HepG2 (cell line): Measurements from ENCODE around the gene ENPP7. TPM values are rescaled to one million over a fixed set of nuclear protein-coding genes. Genes with fewer than 3 reads are reported as not detected.

Source experiments
- ATAC-seq: fragments of 200-7000 bp; cut with Tn5 transposase; 3 replicates; pipeline ENCODE4 v1.9.1; 2020; ENCODE audit warnings: mild to moderate bottlenecking, moderate library complexity
- BruUV-seq: library from RNA; stranded (reverse); fragments of 400-500 nt; replicated peaks from 2 replicates; lab custom pipeline; 2021; lab: Mats Ljungman, UMichigan
- CTCF ChIA-PET: fragments of 300-600 bp; formaldehyde crosslinking; extraction: SDS; loops from one replicate; lab custom pipeline; 2021; ENCODE audit warnings: low total read pairs, inconsistent platforms, low intra/inter-chr PET ratio; lab: Yijun Ruan, JAX
- POLR2A ChIA-PET: fragments of 350-600 bp; sonication (Branson Sonifier 250); formaldehyde crosslinking; loops from one replicate; lab custom pipeline; 2020; ENCODE audit warnings: antibody characterized with exemption, inconsistent platforms; lab: Yijun Ruan, JAX
- DNase-seq: peaks from one replicate; pipeline ENCODE4 v3.0.0-alpha.2; 2015; ENCODE audit warnings: low spot score
- FAIRE-seq: peaks from 3 replicates; lab custom pipeline; 2011; peaks lifted over from hg19 to GRCh38; lab: Jason Lieb, UNC
- H2AFZ ChIP-seq: one replicate; pipeline ENCODE4 v1.6.1; 2011; ENCODE audit warnings: low read length, inconsistent platforms
- H3K27ac ChIP-seq: fragments of 300-600 bp; 3 replicates; pipeline ENCODE4 v1.8.0; 2011; ENCODE audit warnings: mixed run types, mild to moderate bottlenecking, mixed read lengths, low read length, inconsistent platforms; ENCODE audit not compliant: insufficient read depth; ENCODE audit errors: extremely low read length
- H3K27me3 ChIP-seq, 2 experiments: fragments of 200-600 bp in 1 of 2; 2 replicates in 1 of 2; 3 replicates in 1 of 2; pipeline versions ENCODE4 v1.6.0 to v1.8.0; 2011; ENCODE audit warnings: low read length in 2 of 2, mild to moderate bottlenecking in 2 of 2, moderate library complexity in 2 of 2, inconsistent platforms in 1 of 2; ENCODE audit not compliant: insufficient read depth in 2 of 2, control insufficient read depth in 1 of 2
- H3K36me3 ChIP-seq, 2 experiments: fragments of 200-600 bp in 1 of 2; replicated peaks in 1 of 2; 2 replicates in 1 of 2; 3 replicates in 1 of 2; pipeline versions ENCODE4 v1.5.1 to v1.8.0; 2011; ENCODE audit warnings: low read length in 2 of 2, inconsistent platforms in 1 of 2; ENCODE audit not compliant: insufficient read depth in 2 of 2, control insufficient read depth in 1 of 2
- H3K4me1 ChIP-seq: 2 replicates; pipeline ENCODE4 v1.5.1; 2012; ENCODE audit warnings: low read length, inconsistent platforms; ENCODE audit not compliant: insufficient read depth
- H3K4me2 ChIP-seq: 2 replicates; pipeline ENCODE4 v1.6.0; 2011; ENCODE audit warnings: low read depth, low read length, inconsistent platforms
- H3K4me3 ChIP-seq, 3 experiments: fragments of 200-600 bp in 1 of 3; sonication (generic), shearing (Covaris generic) in 1 of 3; replicated peaks in 1 of 3; 2 replicates each; pipeline ENCODE4 v1.5.1; 2011 to 2016; ENCODE audit warnings: low read length in 3 of 3, inconsistent platforms in 2 of 3, low read depth in 2 of 3, mild to moderate bottlenecking in 2 of 3, control low read depth in 1 of 3, mixed read lengths in 1 of 3; ENCODE audit not compliant: insufficient read depth in 1 of 3
- H3K79me2 ChIP-seq: one replicate; pipeline ENCODE4 v1.6.1; 2011; ENCODE audit warnings: low read length, inconsistent platforms; ENCODE audit not compliant: insufficient read depth
- H3K9ac ChIP-seq: 2 replicates; pipeline ENCODE4 v1.6.0; 2011; ENCODE audit warnings: mild to moderate bottlenecking, low read depth, low read length, inconsistent platforms; ENCODE audit not compliant: insufficient read depth
- H3K9me3 ChIP-seq: 2 replicates; pipeline ENCODE4 v1.5.1; 2012; ENCODE audit warnings: mild to moderate bottlenecking, low read length
- H4K20me1 ChIP-seq: 2 replicates; pipeline ENCODE4 v1.6.0; 2011; ENCODE audit warnings: inconsistent platforms, mild to moderate bottlenecking, low read length, moderate library complexity; ENCODE audit not compliant: insufficient read depth
- EZH2 ChIP-seq: conservative IDR thresholded peaks from 2 replicates; pipeline ENCODE4 v1.6.1; 2012; ENCODE audit warnings: mild to moderate bottlenecking, low read depth, low read length, moderate library complexity
- MAFF ChIP-seq: IDR thresholded peaks from 2 replicates; pipeline ENCODE4 v1.6.1; 2011; ENCODE audit warnings: low read depth, low read length, improper control_type of control experiment
- MAFK ChIP-seq, 2 experiments: IDR thresholded peaks in 1 of 2; conservative IDR thresholded peaks in 1 of 2; 2 replicates each; pipeline ENCODE4 v1.6.1; 2011; ENCODE audit warnings: improper control_type of control experiment in 2 of 2, low read length in 2 of 2
- NFE2L2 ChIP-seq: fragments of 150-350 bp; IDR thresholded peaks from 2 replicates; pipeline ENCODE4 v1.6.1; 2014; ENCODE audit warnings: low read length
- ZSCAN21 ChIP-seq: sonication (generic); formaldehyde crosslinking; IDR thresholded peaks from 2 replicates; pipeline ENCODE4 v1.8.0; 2022; ENCODE audit warnings: mild to moderate bottlenecking, missing genetic modification reagents, moderate library complexity, borderline replicate concordance
- WGBS: methylation state at CpG from one replicate; pipeline ENCODE4 v1.1.6; 2017; ENCODE audit warnings: low lambda C conversion rate; 5-methylcytosine and 5-hydroxymethylcytosine counted together
- in situ Hi-C: cut with HindIII; loops from 2 replicates; pipeline ENCODE4 v1.10.0; 2017; ENCODE audit warnings: low pct_unique_long_range_greater_than_20kb; ENCODE audit not compliant: extremely low pct_ligation_motif_present
- intact Hi-C: fragments of 100-400 bp; cut with micrococcal nuclease; formaldehyde crosslinking; loops from one replicate; pipeline ENCODE4 v1.10.0; 2022; ENCODE audit not compliant: unreplicated experiment
- polyA plus RNA-seq, 8 experiments: library from polyadenylated mRNA; depleted of rRNA in 3 of 8; stranded (reverse) in 7 of 8; unstranded in 1 of 8; fragments of >200 nt; fragmentation: Illumina TruSeq in 4 of 8; extraction: Trizol in 4 of 8; gene quantifications; 2 replicates each; pipeline versions ENCODE4 v1.2.1 to v1.2.3, GENCODE V29; 2011 to 2016; ENCODE audit warnings: low read depth in 4 of 8, missing spikeins in 1 of 8, mixed read lengths in 1 of 8; ENCODE audit not compliant: insufficient read depth in 1 of 8
- total RNA-seq, 5 experiments: library from RNA; depleted of rRNA; stranded (reverse); fragments of >200 nt; fragmentation: Illumina TruSeq; extraction: Trizol; gene quantifications; 2 replicates each; pipeline ENCODE4 v1.2.3, GENCODE V29; 2016; ENCODE audit warnings: low read depth in 1 of 5
- TF ChIP-seq, protein P1 (sequence below): IDR thresholded peaks from 2 replicates; pipeline ENCODE4 v1.6.1; 2016
- TF ChIP-seq, protein P2 (sequence below): sonication (generic); formaldehyde crosslinking; IDR thresholded peaks from 2 replicates; pipeline ENCODE4 v1.5.0; 2020; ENCODE audit warnings: mild to moderate bottlenecking, missing genetic modification reagents

ENPP7 gene
- total and polyA plus RNA-seq, 2 of the 13 experiments (the other 11 are each of a cell fraction or from before 2014, with no cell fraction given) = 1.1 to 2.2 TPM

DNA sequence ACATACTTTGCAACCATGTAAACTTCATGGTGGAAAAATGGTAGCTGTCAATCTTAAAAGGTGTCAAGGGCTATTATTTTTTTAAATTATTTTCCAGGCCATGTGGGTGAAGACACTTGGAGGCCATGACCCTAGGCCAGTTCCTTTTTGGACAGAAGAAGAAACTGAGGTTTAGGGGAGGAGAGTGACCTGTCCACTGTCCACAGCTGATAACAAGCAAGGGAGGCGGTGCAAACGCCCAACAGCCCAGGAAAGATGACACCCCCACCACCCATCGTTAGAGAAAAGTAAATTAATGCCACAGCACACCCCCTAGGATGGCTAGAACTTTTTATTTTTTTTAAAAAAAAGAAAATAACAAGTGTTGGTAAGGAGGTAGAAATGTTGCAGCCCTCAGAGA is 19.2 kb downstream of the ENPP7 start:
- FAIRE-seq = no peak
- H3K27me3 ChIP-seq = peaks cover 9 to 40% of the 10 kb centered on the region in 2 experiments; a peak in 4 of 5 replicates
- no peaks in the 10 kb centered on the region for H4K20me1 ChIP-seq
- no peak overlapping the region for H3K4me2 ChIP-seq
- BruUV-seq = no TSS peak
- TF ChIP-seq ZSCAN21 (no peak), EZH2 (0 out of 2 replicates have a peak, but pooled peaks have one; percentile 5)
- TF ChIP-seq, all 625 proteins: peak for 1
- in situ Hi-C loops = no loop called here
- no peak overlapping the region for H2AFZ ChIP-seq
- H3K9ac ChIP-seq = no peak overlapping the region
- DNase-seq (no peak), ATAC-seq (no peak)
- H3K79me2 ChIP-seq = no peaks in the 10 kb centered on the region
- H3K4me3 ChIP-seq = no peak overlapping the region
- peaks cover 70% of the 10 kb centered on the region for H3K4me1 ChIP-seq
- no peaks in the 10 kb centered on the region for H3K36me3 ChIP-seq
- 17% methylated on average over 3 of the region's 3 CpGs for WGBS
- H3K27ac ChIP-seq = no peak overlapping the region
- CTCF ChIA-PET = no interaction called here
- H3K9me3 ChIP-seq = no peaks in the 10 kb centered on the region
- POLR2A ChIA-PET = interaction anchor here (0.6 kb wide), 1 partner anchor 747 kb away, joined by 6 read pairs; no protein-coding TSS in a partner anchor
- intact Hi-C loops = loop anchor here (10.0 kb wide), 1 partner anchor 85 kb away; the partner anchor contains the start of gene CBX4

GRCh38 chr17:79750650-79751545 is 20.2 kb downstream of the ENPP7 start:
- no TSS peak for BruUV-seq
- Histone ChIP-seq H3K9ac (no peak overlapping the region), H4K20me1 (no peaks in the 10 kb centered on the region), H3K9me3 (no peaks in the 10 kb centered on the region), H3K4me2 (no peak overlapping the region), H2AFZ (no peak overlapping the region), H3K4me3 (no peak overlapping the region), H3K27ac (no peak overlapping the region), H3K27me3 (peaks cover 10 to 40% of the 10 kb centered on the region in 2 experiments), H3K4me1 (peaks cover 62% of the 10 kb centered on the region), H3K79me2 (no peaks in the 10 kb centered on the region), H3K36me3 (no peaks in the 10 kb centered on the region)
- DNase-seq = no peak
- in situ Hi-C loops (no loop called here), intact Hi-C loops (no loop called here)
- ChIA-PET CTCF (no interaction called here), POLR2A (interaction anchor here (2.4 kb wide), 1 partner anchor 7 kb away, joined by 6 read pairs; no protein-coding TSS in a partner anchor)
- 33% methylated on average over 13 of the region's 13 CpGs for WGBS
- ATAC-seq = no peak
- FAIRE-seq = no peak
- TF ChIP-seq, protein P1, sequence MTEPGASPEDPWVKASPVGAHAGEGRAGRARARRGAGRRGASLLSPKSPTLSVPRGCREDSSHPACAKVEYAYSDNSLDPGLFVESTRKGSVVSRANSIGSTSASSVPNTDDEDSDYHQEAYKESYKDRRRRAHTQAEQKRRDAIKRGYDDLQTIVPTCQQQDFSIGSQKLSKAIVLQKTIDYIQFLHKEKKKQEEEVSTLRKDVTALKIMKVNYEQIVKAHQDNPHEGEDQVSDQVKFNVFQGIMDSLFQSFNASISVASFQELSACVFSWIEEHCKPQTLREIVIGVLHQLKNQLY (CRISPR knock-in tag) = no peak
- TF ChIP-seq MAFK (conservative IDR thresholded peaks at IDR 0.05 in 1 of 2, IDR thresholded peaks at IDR 0.05 in 1 of 2; ENCODE audit: low read length in 2 of 2) (peak; percentile 87 to 90), MAFF (peak; percentile 88), NFE2L2 (peak; percentile 80)
- TF ChIP-seq, protein P2, sequence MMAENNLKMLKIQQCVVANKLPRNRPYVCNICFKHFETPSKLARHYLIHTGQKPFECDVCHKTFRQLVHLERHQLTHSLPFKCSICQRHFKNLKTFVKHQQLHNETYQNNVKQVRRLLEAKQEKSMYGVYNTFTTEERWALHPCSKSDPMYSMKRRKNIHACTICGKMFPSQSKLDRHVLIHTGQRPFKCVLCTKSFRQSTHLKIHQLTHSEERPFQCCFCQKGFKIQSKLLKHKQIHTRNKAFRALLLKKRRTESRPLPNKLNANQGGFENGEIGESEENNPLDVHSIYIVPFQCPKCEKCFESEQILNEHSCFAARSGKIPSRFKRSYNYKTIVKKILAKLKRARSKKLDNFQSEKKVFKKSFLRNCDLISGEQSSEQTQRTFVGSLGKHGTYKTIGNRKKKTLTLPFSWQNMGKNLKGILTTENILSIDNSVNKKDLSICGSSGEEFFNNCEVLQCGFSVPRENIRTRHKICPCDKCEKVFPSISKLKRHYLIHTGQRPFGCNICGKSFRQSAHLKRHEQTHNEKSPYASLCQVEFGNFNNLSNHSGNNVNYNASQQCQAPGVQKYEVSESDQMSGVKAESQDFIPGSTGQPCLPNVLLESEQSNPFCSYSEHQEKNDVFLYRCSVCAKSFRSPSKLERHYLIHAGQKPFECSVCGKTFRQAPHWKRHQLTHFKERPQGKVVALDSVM (CRISPR knock-in tag) = peak; percentile 94
